ENCODE measurements around the gene PRR5L.

DNA sequence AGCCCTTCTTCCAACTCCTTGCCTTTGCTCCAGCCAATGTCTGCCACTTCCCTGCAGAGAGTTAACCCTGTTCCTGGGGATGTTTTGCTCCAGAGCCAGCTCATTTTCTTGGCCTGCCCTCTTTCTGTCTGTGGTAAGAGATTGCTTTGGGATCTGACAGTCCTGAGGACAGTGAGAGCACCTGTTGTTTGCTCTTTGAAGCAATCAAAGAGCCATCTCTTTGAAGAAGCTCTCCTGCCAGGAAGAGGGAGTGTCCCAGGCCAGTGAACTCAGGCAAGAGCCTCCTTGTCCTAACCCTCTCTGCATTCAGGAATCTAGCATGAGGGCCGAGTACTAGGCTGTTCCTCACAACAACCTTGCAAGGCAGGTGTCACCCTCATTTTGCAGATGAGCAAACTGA, 171.8 kb downstream of the PRR5L start:
- TF ChIP-seq, protein P1, sequence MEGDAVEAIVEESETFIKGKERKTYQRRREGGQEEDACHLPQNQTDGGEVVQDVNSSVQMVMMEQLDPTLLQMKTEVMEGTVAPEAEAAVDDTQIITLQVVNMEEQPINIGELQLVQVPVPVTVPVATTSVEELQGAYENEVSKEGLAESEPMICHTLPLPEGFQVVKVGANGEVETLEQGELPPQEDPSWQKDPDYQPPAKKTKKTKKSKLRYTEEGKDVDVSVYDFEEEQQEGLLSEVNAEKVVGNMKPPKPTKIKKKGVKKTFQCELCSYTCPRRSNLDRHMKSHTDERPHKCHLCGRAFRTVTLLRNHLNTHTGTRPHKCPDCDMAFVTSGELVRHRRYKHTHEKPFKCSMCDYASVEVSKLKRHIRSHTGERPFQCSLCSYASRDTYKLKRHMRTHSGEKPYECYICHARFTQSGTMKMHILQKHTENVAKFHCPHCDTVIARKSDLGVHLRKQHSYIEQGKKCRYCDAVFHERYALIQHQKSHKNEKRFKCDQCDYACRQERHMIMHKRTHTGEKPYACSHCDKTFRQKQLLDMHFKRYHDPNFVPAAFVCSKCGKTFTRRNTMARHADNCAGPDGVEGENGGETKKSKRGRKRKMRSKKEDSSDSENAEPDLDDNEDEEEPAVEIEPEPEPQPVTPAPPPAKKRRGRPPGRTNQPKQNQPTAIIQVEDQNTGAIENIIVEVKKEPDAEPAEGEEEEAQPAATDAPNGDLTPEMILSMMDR (IDR thresholded peaks at IDR 0.05), result no peak
- no peak for TF ChIP-seq POLR2AphosphoS5 (IDR thresholded peaks at IDR 0.05)
- TF ChIP-seq POLR2A (IDR thresholded peaks at IDR 0.05), result no peak
- no peak for TF ChIP-seq EP300 (IDR thresholded peaks at IDR 0.05)
